GM23338 (cell line): ENCODE results near the gene KRTAP4-4. TPM values are rescaled to one million over a fixed set of nuclear protein-coding genes. Genes with fewer than 3 reads are reported as not detected.
"Not testable (repeated sequence)": the region's sequence is repeated elsewhere in the genome, so short reads cannot be mapped to it uniquely, and the experiment has no call there.

Experiments used
- ATAC-seq: fragments of 200-7000 bp; cut with Tn5 transposase; 3 replicates; pipeline ENCODE4 v1.9.1; 2020
- DNase-seq: peaks from one replicate; pipeline ENCODE4 v3.0.0-alpha.2; 2015; ENCODE audit warnings: low spot score
- H2AFZ ChIP-seq: fragments of 200-600 bp; sonication (generic); 2 replicates; pipeline ENCODE4 v1.8.0; 2016; ENCODE audit warnings: antibody characterized with exemption, mild to moderate bottlenecking, moderate library complexity
- H3F3A ChIP-seq: fragments of 200-600 bp; sonication (generic); replicated peaks from 2 replicates; pipeline ENCODE4 v1.8.0; 2017; ENCODE audit warnings: antibody characterized with exemption, mixed run types, low read depth
- H3K27ac ChIP-seq: fragments of 200-600 bp; sonication (generic); 2 replicates; pipeline ENCODE4 v1.6.1; 2016; ENCODE audit warnings: low read depth
- H3K27me3 ChIP-seq: fragments of 200-600 bp; sonication (generic); 2 replicates; pipeline ENCODE4 v1.8.0; 2016; ENCODE audit warnings: mild to moderate bottlenecking, mixed run types, moderate library complexity; ENCODE audit not compliant: insufficient read depth
- H3K36me3 ChIP-seq: fragments of 200-600 bp; sonication (generic); 2 replicates; pipeline ENCODE4 v1.8.0; 2016; ENCODE audit warnings: mild to moderate bottlenecking; ENCODE audit not compliant: insufficient read depth
- H3K4me1 ChIP-seq: fragments of 200-600 bp; sonication (generic); 2 replicates; pipeline ENCODE4 v1.8.0; 2016; ENCODE audit warnings: mild to moderate bottlenecking, moderate library complexity; ENCODE audit not compliant: insufficient read depth
- H3K4me2 ChIP-seq: fragments of 200-600 bp; sonication (generic); 2 replicates; pipeline ENCODE4 v1.7.1; 2017; ENCODE audit warnings: mixed run types
- H3K4me3 ChIP-seq: fragments of 200-600 bp; sonication (generic); 2 replicates; pipeline ENCODE4 v1.6.1; 2016; ENCODE audit warnings: mixed run types
- H3K79me2 ChIP-seq: fragments of 200-600 bp; sonication (generic); replicated peaks from 2 replicates; pipeline ENCODE4 v1.8.0; 2017; ENCODE audit warnings: mild to moderate bottlenecking; ENCODE audit not compliant: insufficient read depth
- H3K9me2 ChIP-seq: fragments of 200-600 bp; sonication (generic); 2 replicates; pipeline ENCODE4 v1.8.0; 2017; ENCODE audit not compliant: insufficient read depth
- H4K20me1 ChIP-seq: fragments of 200-600 bp; sonication (generic); replicated peaks from 2 replicates; pipeline ENCODE4 v1.8.0; 2017; ENCODE audit warnings: mild to moderate bottlenecking; ENCODE audit not compliant: insufficient read depth
- H3K27ac Mint-ChIP-seq: 2 replicates; pipeline ENCODE4 v1.8.0; 2020; ENCODE audit warnings: inconsistent platforms, mild to moderate bottlenecking, moderate library complexity, mixed read lengths
- H3K27me3 Mint-ChIP-seq: 3 replicates; pipeline ENCODE4 v1.8.0; 2022; ENCODE audit warnings: low read depth, mild to moderate bottlenecking, moderate library complexity, mixed read lengths, inconsistent platforms; ENCODE audit not compliant: insufficient read depth, poor library complexity
- H3K36me3 Mint-ChIP-seq: 3 replicates; pipeline ENCODE4 v1.8.0; 2021; ENCODE audit warnings: low read depth, mild to moderate bottlenecking, inconsistent platforms, moderate library complexity, mixed read lengths
- H3K4me1 Mint-ChIP-seq: 3 replicates; pipeline ENCODE4 v1.8.0; 2020; ENCODE audit warnings: mild to moderate bottlenecking, inconsistent platforms, mixed read lengths
- H3K4me3 Mint-ChIP-seq: 3 replicates; pipeline ENCODE4 v1.8.0; 2021; ENCODE audit warnings: moderate library complexity, mild to moderate bottlenecking, inconsistent platforms, mixed read lengths
- H3K9me3 Mint-ChIP-seq: 3 replicates; pipeline ENCODE4 v1.8.0; 2020; ENCODE audit warnings: moderate library complexity, mild to moderate bottlenecking, inconsistent platforms, mixed read lengths
- CREB1 ChIP-seq: fragments of 250-450 bp; sonication (Bioruptor Pico); IDR thresholded peaks from 2 replicates; pipeline ENCODE4 v1.5.0; 2020; ENCODE audit warnings: low read depth, mild to moderate bottlenecking, moderate library complexity
- EZH2 ChIP-seq: fragments of 200-600 bp; sonication (generic); IDR thresholded peaks from one replicate; pipeline ENCODE4 v1.8.0; 2017; ENCODE audit warnings: antibody characterized with exemption, mild to moderate bottlenecking, low read depth; ENCODE audit not compliant: unreplicated experiment
- EZH2phosphoT487 ChIP-seq: fragments of 200-600 bp; sonication (generic); IDR thresholded peaks from one replicate; pipeline ENCODE4 v1.8.1; 2018; ENCODE audit warnings: antibody characterized with exemption; ENCODE audit not compliant: unreplicated experiment
- NANOG ChIP-seq: IDR thresholded peaks from 2 replicates; pipeline ENCODE4 v1.6.1; 2016; ENCODE audit warnings: antibody characterized with exemption, borderline replicate concordance
- POLR2AphosphoS5 ChIP-seq: IDR thresholded peaks from 2 replicates; pipeline ENCODE4 v1.6.1; 2016; ENCODE audit warnings: antibody characterized with exemption, low read depth
- STAT1 ChIP-seq: IDR thresholded peaks from one replicate; pipeline ENCODE4 v1.6.1; 2016; ENCODE audit warnings: antibody characterized with exemption; ENCODE audit not compliant: unreplicated experiment
- ZNF114 ChIP-seq: fragments of 250-450 bp; sonication (Bioruptor Pico); IDR thresholded peaks from 2 replicates; pipeline ENCODE4 v1.5.0; 2020; ENCODE audit warnings: mild to moderate bottlenecking, moderate library complexity
- polyA plus RNA-seq: library from polyadenylated mRNA; unstranded; fragments of >200 nt; fragmentation: Nextera tagmentation; extraction: Ambion mirVana; gene quantifications from 2 replicates; pipeline ENCODE4 v1.2.1, GENCODE V29; 2016
- total RNA-seq: library from RNA; depleted of rRNA; stranded (reverse); fragments of >200 nt; shearing (Covaris generic); gene quantifications from 2 replicates; pipeline ENCODE4 v1.2.3, GENCODE V29; 2014
- TF ChIP-seq, protein P1 (sequence below): IDR thresholded peaks from 2 replicates; pipeline ENCODE4 v1.6.1; 2016; ENCODE audit warnings: antibody characterized with exemption
- TF ChIP-seq, protein P2 (sequence below): IDR thresholded peaks from one replicate; pipeline ENCODE4 v1.6.1; 2018; ENCODE audit warnings: antibody characterized with exemption; ENCODE audit not compliant: unreplicated experiment
- TF ChIP-seq, protein P3 (sequence below), 2 experiments: fragments of 200-600 bp in 1 of 2; sonication (generic) in 1 of 2; conservative IDR thresholded peaks; 2 replicates each; pipeline versions ENCODE4 v1.5.1 to v1.6.1; 2016 to 2017; ENCODE audit warnings: antibody characterized with exemption in 2 of 2, low read depth in 2 of 2, mild to moderate bottlenecking in 2 of 2, moderate library complexity in 1 of 2

The KRTAP4-4 gene
- total and polyA plus RNA-seq, 2 experiments from 2014 or later = not detected

DNA sequence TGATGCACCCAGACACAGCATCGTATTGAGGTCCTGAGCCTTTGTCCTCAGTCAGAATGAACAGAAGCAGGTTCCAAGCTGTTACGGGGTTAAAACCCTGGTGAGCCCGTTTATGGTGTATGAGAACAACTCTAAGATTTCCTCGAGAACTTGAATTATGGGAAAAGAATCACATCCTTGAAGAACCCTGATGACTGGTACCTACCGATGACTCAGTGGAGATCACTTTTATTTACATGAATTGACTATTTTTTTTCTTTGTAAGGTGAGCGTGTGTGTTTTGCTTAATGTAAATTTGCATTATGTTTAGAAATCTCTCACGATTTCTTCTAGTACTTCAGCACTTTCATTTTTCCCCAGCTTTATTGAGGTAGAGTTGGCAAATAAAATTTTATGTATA is 3.3 kb upstream of the KRTAP4-4 start:
- Mint-ChIP-seq H3K27ac (no peak overlapping the region), H3K36me3 (no peaks in the 10 kb centered on the region), H3K9me3 (no peaks in the 10 kb centered on the region; the same call in 2 of the 3 replicates), H3K4me3 (no peak overlapping the region), H3K27me3 (peaks cover 2% of the 10 kb centered on the region), H3K4me1 (peaks cover 5% of the 10 kb centered on the region; the same call in 2 of the 3 replicates)
- TF ChIP-seq, protein P1, sequence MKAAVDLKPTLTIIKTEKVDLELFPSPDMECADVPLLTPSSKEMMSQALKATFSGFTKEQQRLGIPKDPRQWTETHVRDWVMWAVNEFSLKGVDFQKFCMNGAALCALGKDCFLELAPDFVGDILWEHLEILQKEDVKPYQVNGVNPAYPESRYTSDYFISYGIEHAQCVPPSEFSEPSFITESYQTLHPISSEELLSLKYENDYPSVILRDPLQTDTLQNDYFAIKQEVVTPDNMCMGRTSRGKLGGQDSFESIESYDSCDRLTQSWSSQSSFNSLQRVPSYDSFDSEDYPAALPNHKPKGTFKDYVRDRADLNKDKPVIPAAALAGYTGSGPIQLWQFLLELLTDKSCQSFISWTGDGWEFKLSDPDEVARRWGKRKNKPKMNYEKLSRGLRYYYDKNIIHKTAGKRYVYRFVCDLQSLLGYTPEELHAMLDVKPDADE = no peak
- TF ChIP-seq STAT1 (no peak), ZNF114 (CRISPR knock-in tag) (no peak), NANOG (no peak), EZH2phosphoT487 (no peak), POLR2AphosphoS5 (no peak), EZH2 (no peak), CREB1 (no peak)
- TF ChIP-seq, protein P2, sequence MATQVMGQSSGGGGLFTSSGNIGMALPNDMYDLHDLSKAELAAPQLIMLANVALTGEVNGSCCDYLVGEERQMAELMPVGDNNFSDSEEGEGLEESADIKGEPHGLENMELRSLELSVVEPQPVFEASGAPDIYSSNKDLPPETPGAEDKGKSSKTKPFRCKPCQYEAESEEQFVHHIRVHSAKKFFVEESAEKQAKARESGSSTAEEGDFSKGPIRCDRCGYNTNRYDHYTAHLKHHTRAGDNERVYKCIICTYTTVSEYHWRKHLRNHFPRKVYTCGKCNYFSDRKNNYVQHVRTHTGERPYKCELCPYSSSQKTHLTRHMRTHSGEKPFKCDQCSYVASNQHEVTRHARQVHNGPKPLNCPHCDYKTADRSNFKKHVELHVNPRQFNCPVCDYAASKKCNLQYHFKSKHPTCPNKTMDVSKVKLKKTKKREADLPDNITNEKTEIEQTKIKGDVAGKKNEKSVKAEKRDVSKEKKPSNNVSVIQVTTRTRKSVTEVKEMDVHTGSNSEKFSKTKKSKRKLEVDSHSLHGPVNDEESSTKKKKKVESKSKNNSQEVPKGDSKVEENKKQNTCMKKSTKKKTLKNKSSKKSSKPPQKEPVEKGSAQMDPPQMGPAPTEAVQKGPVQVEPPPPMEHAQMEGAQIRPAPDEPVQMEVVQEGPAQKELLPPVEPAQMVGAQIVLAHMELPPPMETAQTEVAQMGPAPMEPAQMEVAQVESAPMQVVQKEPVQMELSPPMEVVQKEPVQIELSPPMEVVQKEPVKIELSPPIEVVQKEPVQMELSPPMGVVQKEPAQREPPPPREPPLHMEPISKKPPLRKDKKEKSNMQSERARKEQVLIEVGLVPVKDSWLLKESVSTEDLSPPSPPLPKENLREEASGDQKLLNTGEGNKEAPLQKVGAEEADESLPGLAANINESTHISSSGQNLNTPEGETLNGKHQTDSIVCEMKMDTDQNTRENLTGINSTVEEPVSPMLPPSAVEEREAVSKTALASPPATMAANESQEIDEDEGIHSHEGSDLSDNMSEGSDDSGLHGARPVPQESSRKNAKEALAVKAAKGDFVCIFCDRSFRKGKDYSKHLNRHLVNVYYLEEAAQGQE = no peak
- TF ChIP-seq, protein P3, sequence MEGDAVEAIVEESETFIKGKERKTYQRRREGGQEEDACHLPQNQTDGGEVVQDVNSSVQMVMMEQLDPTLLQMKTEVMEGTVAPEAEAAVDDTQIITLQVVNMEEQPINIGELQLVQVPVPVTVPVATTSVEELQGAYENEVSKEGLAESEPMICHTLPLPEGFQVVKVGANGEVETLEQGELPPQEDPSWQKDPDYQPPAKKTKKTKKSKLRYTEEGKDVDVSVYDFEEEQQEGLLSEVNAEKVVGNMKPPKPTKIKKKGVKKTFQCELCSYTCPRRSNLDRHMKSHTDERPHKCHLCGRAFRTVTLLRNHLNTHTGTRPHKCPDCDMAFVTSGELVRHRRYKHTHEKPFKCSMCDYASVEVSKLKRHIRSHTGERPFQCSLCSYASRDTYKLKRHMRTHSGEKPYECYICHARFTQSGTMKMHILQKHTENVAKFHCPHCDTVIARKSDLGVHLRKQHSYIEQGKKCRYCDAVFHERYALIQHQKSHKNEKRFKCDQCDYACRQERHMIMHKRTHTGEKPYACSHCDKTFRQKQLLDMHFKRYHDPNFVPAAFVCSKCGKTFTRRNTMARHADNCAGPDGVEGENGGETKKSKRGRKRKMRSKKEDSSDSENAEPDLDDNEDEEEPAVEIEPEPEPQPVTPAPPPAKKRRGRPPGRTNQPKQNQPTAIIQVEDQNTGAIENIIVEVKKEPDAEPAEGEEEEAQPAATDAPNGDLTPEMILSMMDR (conservative IDR thresholded peaks at IDR 0.05; ENCODE audit: low read depth in 2 of 2) = no peak
- no peak for ATAC-seq
- H2AFZ ChIP-seq = peak overlapping the region; percentile 70
- H3F3A ChIP-seq = no peaks in the 10 kb centered on the region
- no peaks in the 10 kb centered on the region for H3K36me3 ChIP-seq
- H3K4me3 ChIP-seq = no peak overlapping the region
- H3K27ac ChIP-seq = no peak overlapping the region
- no peaks in the 10 kb centered on the region for H3K27me3 ChIP-seq
- no peak for DNase-seq
- no peaks in the 10 kb centered on the region for H3K79me2 ChIP-seq
- no peaks in the 10 kb centered on the region for H3K9me2 ChIP-seq
- no peaks in the 10 kb centered on the region for H4K20me1 ChIP-seq
- H3K4me2 ChIP-seq = no peak overlapping the region
- H3K4me1 ChIP-seq = no peaks in the 10 kb centered on the region

DNA sequence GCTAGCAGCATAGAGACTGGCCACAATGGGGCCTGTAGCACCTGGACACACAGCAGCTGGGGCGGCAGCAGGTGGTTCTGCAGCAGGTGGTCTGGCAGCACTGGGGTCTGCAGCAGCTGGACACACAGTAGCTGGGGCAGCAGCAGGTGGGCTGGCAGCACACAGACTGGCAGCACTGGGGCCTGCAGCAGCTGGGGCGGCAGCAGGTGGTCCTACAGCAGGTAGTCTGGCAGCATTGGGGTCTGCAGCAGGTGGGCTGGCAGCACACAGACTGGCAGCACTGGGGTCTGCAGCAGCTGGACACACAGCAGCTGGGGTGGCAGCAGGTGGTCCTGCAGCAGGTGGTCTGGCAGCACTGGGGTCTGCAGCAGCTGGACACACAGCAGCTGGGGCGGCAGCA is 358 bp downstream of the KRTAP4-4 start:
- H3K4me3 ChIP-seq, H3K4me2 ChIP-seq, ATAC-seq, H3K27ac ChIP-seq, H3K4me1 ChIP-seq, H2AFZ ChIP-seq, H3K79me2 ChIP-seq, H3K36me3 Mint-ChIP-seq, H3K9me3 Mint-ChIP-seq, H3K4me1 Mint-ChIP-seq, H3K36me3 ChIP-seq, H3F3A ChIP-seq, DNase-seq, H4K20me1 ChIP-seq, H3K4me3 Mint-ChIP-seq, H3K27ac Mint-ChIP-seq, H3K9me2 ChIP-seq, H3K27me3 ChIP-seq, H3K27me3 Mint-ChIP-seq: not testable (repeated sequence)
